ENCODE data around the gene ZNF469. TPM values are rescaled to one million over a fixed set of nuclear protein-coding genes. Genes with fewer than 3 reads are reported as not detected.

The ZNF469 gene
- total and polyA plus RNA-seq, 3 donors from 2014 or later: 0.98 to 2.8 (median 2.2) TPM

- Histone ChIP-seq H3K36me3 (ENCODE audit: low read depth, missing control alignments) (no peaks in the 10 kb centered on the region), H3K9me3 (no peaks in the 10 kb centered on the region), H3K27me3 (no peaks in the 10 kb centered on the region), H3K4me3 (no peak overlapping the region), H3K27ac (no peak overlapping the region), H3K4me1 (no peaks in the 10 kb centered on the region)
- WGBS, 2 donors: 85 to 91% methylated on average over 17 to 22 of the region's 22 CpGs
- TF ChIP-seq CTCF (IDR thresholded peaks at IDR 0.05) (no peak), POLR2A (IDR thresholded peaks at IDR 0.05) (no peak)
- intact Hi-C loops (cut with DNase I; ENCODE audit: low total_unique reads): no loop called here
- DNase-seq: no peak
These were observed 48.9 kb downstream of the ZNF469 start for GRCh38 chr16:88431651-88432050.

GRCh38 chr16:88432174-88432573, 49.4 kb downstream of the ZNF469 start:
- Histone ChIP-seq H3K4me3 (no peak overlapping the region), H3K27ac (no peak overlapping the region), H3K9me3 (no peaks in the 10 kb centered on the region), H3K27me3 (no peaks in the 10 kb centered on the region), H3K4me1 (no peaks in the 10 kb centered on the region), H3K36me3 (ENCODE audit: low read depth, missing control alignments) (no peaks in the 10 kb centered on the region)
- 73 to 94% methylated on average over 4 to 22 of the region's 22 CpGs for WGBS, 2 donors
- TF ChIP-seq POLR2A (IDR thresholded peaks at IDR 0.05) (no peak), CTCF (IDR thresholded peaks at IDR 0.05) (no peak)
- intact Hi-C loops (cut with DNase I; ENCODE audit: low total_unique reads): no loop called here
- no peak for DNase-seq

Other genes starting within 250 kb of the ZNF469 start
- 10 to 100 TPM; 23.9 to 25.1 TPM for gene ZFPM1, start 70.3 kb downstream of the ZNF469 start, total RNA-seq
- 12.8 TPM for gene ZFPM1, start 70.3 kb downstream of the ZNF469 start, polyA plus RNA-seq (ENCODE audit: insufficient read depth, low read depth, low replicate concordance)
- 10 to 100 TPM; 53.8 to 63.7 TPM for gene ZC3H18, start 187.4 kb downstream of the ZNF469 start, total RNA-seq
- gene ZC3H18, start 187.4 kb downstream of the ZNF469 start, polyA plus RNA-seq (ENCODE audit: insufficient read depth, low read depth, low replicate concordance): 59.6 TPM

All from testis (tissue), 3 donors.